Measurements from ENCODE around the gene CALHM2.
A peak's percentile ranks its signal among the peaks of the same experiment; 100 is the strongest.
"Not testable (repeated sequence)": the region's sequence is repeated elsewhere in the genome, so short reads cannot be mapped to it uniquely, and the experiment has no call there.

The CALHM2 gene, protein sequence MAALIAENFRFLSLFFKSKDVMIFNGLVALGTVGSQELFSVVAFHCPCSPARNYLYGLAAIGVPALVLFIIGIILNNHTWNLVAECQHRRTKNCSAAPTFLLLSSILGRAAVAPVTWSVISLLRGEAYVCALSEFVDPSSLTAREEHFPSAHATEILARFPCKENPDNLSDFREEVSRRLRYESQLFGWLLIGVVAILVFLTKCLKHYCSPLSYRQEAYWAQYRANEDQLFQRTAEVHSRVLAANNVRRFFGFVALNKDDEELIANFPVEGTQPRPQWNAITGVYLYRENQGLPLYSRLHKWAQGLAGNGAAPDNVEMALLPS

GRCh38 chr10:103451831-103452505, at the start of gene CALHM2:
TSS of gene CALHM2 (minus strand) at chr10:103452370. CDS start at chr10:103449941, 2,429 bp downstream.
- peak; percentile 27 for DNase-seq (ENCODE audit: low spot score)

DNA sequence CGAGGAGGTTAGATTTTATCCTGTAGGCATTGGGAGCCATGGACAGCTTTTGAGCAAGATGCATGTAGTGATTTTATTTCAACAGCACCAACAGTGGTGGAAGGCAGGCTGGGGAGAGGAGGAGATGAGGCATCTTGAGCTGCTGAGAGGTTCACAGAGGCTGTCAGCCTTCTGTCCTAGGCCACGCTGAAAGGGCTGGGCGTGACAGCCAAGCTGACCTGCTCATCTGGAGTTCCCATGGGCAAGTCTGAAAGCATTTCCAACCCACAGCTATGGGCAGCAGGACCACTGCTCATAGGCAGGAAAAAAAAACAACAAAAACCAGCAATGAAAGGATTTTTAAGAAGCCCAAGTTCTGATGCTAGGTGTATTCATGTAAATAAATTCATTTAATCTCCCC, 49.0 kb upstream of the CALHM2 start:
- DNase-seq (ENCODE audit: low spot score) = no peak

GRCh38 chr10:103500481-103500880, 48.3 kb upstream of the CALHM2 start:
- no peak for DNase-seq (ENCODE audit: low spot score)

DNA sequence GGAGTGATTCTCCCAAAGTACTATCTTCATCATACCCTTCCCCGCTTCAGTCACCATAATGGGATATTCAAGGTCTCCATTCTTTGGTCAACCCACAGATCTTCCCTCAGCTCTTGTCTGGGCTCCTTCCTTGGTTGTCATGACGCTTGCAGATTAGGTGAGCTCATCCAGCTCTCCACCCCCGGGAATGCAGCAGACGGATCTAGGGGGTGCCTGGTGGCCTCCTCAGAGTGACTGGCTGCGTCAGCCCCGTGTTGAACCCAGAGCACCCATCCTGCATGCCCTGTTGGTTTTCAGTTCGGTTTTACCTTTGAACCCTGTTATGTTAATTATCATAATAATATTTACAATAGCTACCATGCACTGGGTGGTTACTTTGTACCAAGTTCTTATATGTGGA, 47.7 kb upstream of the CALHM2 start:
- no peak for DNase-seq (ENCODE audit: low spot score)

- no peak for DNase-seq (ENCODE audit: low spot score)
Measured at GRCh38 chr10:103498936-103499638, 46.9 kb upstream of the CALHM2 start.

DNA sequence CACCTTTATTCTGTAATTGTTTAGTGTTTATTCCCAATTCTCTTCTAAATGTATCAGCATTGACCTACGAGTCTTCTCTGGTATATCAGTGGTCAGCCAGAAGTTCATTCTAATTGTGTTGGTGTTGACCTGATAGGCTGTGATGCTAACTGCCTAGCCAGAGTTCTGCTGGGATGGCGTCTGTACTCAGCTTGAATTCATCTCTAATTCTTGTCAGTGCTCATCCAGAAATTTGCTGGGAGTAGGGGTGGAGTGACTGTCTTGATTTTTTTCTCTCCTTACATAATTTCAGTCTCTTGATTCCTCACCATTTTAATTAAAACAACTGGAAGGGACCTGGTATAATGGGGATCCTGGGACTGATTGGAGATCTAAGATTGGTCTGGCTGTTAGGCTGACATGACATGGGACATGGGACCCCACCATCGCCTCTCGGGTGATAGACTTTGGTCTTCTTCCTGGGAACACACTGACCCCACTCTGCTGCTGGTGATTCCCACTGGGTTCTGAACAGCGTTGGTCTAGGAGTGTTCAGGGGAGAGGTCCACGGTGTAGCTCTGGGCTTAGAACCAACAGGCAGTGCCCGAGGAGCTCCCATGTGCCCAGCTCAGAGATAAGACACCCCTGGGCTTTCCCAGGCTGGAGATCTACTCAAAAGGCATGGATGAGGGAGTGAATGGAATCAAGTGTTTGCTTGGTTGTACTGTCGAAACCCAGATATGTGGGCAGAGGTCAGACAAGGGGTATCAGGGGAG, 45.2 kb upstream of the CALHM2 start:
- DNase-seq (ENCODE audit: low spot score) = no peak

DNA sequence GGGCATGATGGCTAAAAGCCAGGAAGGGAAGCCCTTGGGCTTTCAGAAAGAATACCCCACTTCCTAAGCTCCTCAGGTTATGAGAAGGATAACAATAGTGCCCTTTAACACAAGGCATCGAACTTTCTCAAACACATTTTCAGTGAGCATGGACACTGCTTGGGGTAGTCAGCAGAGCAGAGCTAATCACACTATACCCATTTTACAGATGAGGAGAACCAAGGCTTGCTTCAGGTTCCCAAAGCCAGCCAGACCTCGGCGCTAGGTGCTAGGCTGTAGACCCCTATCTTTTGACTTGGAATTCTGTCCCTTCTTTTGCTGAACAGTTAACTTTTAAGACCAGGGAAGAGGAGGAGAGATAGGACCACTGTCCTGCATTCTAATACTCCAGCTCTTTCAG, 43.2 kb upstream of the CALHM2 start:
- DNase-seq (ENCODE audit: low spot score) = no peak

GRCh38 chr10:103493916-103494877, 42.0 kb upstream of the CALHM2 start:
- DNase-seq (ENCODE audit: low spot score) = no peak

- DNase-seq (ENCODE audit: low spot score) = peak; percentile 12
Measured at GRCh38 chr10:103493362-103493915, 41.3 kb upstream of the CALHM2 start, which contains the start of gene NEURL1. TSS of gene NEURL1 (plus strand) at chr10:103493705. CDS start at chr10:103494388, 683 bp downstream.

DNA sequence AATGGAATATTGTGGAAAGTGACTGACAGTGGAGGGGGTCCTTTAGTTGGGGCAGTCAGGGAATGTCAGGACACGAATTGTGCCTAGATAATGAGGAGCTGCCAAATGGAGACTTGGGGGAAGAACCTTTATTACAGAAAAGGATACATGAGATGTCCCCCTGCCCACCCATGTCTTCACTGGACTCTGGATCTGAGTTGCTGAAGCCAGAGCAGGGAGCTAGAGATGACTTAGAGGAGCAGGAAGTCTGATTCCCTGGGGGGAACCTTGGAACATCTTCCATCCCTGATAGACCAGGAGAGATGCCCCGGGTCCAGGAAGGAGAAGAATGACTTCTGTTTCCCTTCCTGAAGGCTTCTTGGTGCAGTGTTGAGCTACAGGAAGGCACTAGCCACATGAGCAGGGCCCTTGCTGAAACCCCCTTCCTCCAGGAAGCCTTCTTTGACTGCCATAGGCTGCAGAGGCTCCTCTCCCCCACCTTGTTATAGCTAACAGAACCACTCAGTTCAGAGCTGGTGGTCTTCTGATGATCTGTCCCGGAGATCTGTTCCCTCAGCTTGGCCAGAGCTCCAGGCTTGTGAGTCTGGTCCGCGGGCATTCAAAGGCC, 40.6 kb upstream of the CALHM2 start:
- no peak for DNase-seq (ENCODE audit: low spot score)

GRCh38 chr10:103491729-103492364, 39.7 kb upstream of the CALHM2 start:
- DNase-seq (ENCODE audit: low spot score) = peak; percentile 95

- DNase-seq (ENCODE audit: low spot score) = no peak
Measured at GRCh38 chr10:103490986-103491314, 38.8 kb upstream of the CALHM2 start.

DNA sequence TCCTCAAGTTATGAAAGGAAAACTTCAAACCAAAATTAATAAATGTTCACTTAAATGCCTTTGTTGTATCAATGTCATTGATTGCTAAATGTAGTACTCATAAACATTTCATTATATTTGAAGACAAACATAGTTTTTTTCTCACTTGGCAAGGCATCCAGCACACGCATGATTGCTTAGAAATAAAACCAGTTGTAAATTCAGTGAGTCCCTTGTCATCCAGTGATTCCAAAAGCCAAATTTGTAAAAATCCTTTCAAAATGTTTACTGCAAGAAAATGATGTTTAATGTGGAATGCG, 35.2 kb upstream of the CALHM2 start:
- no peak for DNase-seq (ENCODE audit: low spot score)

GRCh38 chr10:103486635-103487409, 34.7 kb upstream of the CALHM2 start:
- not testable (repeated sequence) for DNase-seq (ENCODE audit: low spot score)

DNA sequence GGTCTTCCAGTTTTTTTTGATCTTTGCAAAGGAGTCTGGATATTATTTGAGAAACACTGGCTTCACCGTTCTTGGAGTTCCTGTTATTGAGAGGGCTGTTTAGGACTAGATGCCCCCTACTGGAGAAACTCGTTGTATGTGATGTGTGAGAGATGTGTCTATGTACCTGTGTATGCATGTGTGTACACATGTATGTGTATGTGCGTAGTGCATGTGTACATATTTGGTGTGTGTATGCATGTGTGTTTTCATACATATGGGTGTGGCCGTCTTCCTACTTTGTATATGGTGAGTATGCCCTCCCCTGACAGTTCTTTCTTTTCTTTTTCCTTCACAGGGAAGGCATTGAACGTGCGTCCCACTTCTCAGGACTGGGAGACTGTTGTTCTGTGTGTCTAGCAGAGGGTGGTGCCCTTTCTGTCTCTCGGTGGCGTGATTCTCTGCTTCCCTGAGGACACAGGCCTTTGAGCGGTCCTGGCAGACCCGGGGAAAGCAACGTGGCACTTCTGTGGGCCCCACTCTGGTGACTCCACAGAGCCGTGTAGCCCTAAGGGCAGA, 29.9 kb upstream of the CALHM2 start:
- peak; percentile 73 for DNase-seq (ENCODE audit: low spot score)

DNA sequence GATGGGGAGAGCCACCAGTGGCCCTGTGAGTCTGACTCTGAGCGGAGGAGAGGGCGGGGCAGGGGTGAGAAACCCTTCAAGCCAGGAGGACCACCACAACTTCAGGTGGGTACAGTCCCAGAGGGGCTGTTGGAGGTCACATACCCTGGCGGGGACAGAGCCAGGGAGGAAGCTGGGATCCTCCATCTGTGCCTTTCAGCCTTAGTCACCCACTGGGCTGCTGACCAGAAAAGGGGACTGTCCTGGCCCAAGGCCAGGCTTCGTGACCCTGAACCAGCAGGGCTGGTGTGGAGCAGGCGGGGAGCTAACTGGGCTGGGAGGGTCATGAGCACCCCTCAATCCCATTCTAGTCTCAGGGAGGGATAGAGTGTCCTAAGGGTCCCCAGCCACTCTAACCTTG, 28.4 kb upstream of the CALHM2 start:
- DNase-seq (ENCODE audit: low spot score) = no peak

DNA sequence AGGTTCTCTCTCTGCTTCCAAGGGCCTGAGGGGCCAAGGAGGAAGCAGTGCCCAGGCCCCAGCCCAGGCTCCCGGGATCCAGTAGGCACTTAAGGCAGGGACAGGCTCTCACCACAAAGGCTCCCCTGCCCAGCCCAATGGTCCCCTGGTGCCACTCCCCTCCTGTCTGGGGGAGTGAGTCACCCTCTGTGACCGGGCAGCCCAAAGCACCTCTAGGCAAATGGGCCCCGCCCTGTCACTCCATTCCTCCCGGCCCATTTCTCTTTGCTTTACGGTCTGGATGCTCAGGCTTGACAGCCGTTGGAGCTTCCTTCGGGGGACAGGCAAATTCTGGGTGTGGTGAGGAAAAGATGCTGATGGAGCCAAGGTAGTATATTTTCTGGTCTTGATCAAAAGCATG, 27.0 kb upstream of the CALHM2 start, which contains the start of gene CALHM3:
Gene CALHM3 (minus strand): TSS at position 106 of the 400 bp plus-strand sequence. CDS start 208 bp downstream, outside the sequence.
- peak; percentile 90 for DNase-seq (ENCODE audit: low spot score)

DNA sequence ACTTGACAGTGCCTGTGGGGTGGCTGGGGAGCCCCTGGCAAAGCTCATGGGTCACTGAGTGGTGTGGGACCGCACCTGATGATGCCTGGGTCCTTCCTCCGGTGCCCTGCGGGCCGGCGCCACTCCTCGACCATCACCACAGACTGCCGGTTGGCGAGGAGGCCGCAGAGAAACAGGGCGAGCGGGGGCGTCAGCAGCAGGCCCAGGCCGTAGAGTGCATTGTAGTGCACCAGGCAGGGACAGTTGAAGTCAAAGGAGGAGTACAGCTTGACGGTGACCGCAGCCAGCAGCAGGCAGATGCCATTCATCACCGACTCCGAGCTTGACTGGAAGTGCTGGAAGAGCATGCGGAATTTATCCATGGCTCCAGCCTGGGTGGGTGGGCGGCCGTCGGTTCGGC, 26.5 kb upstream of the CALHM2 start:
- DNase-seq (ENCODE audit: low spot score) = peak; percentile 82

Measured in SW480 (cell line).